ENCODE results near the gene VCL. TPM values are rescaled to one million over a fixed set of nuclear protein-coding genes. Genes with fewer than 3 reads are reported as not detected.

VCL gene
- total and polyA plus RNA-seq, 2 of the 8 experiments (the other 6 are each of a cell fraction or from before 2014, with no cell fraction given): 119 to 377 TPM

- no peaks in the 10 kb centered on the region for H3K9me3 ChIP-seq (ENCODE audit: insufficient read depth in 2 of 2, low read depth in 1 of 2, low read length in 1 of 2)
- no peaks in the 10 kb centered on the region for H3K23me2 ChIP-seq (ENCODE audit: low read depth, low read length)
- H3K56ac ChIP-seq (replicated peaks; ENCODE audit: insufficient read length, low read depth, low read length): no peak overlapping the region
- H3K4me1 ChIP-seq (replicated peaks in 1 of 4; ENCODE audit: control insufficient read depth in 3 of 4, insufficient read depth in 4 of 4, low read length in 3 of 4): peaks cover 0 to 7% (median 1%) of the 10 kb centered on the region in 4 experiments; a peak in 5 of 7 replicates
- H3K18ac ChIP-seq (ENCODE audit: extremely low read depth, low read length): no peak overlapping the region
- H3K14ac ChIP-seq (ENCODE audit: insufficient read length): no peak overlapping the region
- H3K23ac ChIP-seq (ENCODE audit: insufficient read length): no peak overlapping the region
- no peak overlapping the region for H2BK20ac ChIP-seq (ENCODE audit: low read length)
- no peak overlapping the region for H3K27ac ChIP-seq (ENCODE audit: low read depth, low read length)
- FAIRE-seq: no peak
- no peak overlapping the region for H2BK15ac ChIP-seq (ENCODE audit: low read length)
- H2BK5ac ChIP-seq (ENCODE audit: low read depth, low read length): no peak overlapping the region
- no peak overlapping the region for H4K5ac ChIP-seq (ENCODE audit: insufficient read length, low read depth, low read length)
- H3K9ac ChIP-seq (replicated peaks in 1 of 4; ENCODE audit: extremely low read depth in 1 of 4, low read depth in 3 of 4, low read length in 3 of 4): no peak overlapping the region
- peaks cover 2% of the 10 kb centered on the region; the same call in 1 of the 2 replicates for H3K79me1 ChIP-seq (ENCODE audit: low read depth, low read length)
- no peak overlapping the region for H3K4me3 ChIP-seq (ENCODE audit: extremely low read depth in 1 of 4, insufficient read depth in 2 of 4, low read depth in 3 of 4, low read length in 4 of 4)
- no peak overlapping the region for H2BK12ac ChIP-seq (ENCODE audit: low read depth, low read length)
- no peak overlapping the region for H3K4ac ChIP-seq (replicated peaks; ENCODE audit: insufficient read length, low read depth, low read length)
- TF ChIP-seq HDAC2 (IDR thresholded peaks at IDR 0.05; ENCODE audit: borderline replicate concordance in 1 of 2, low read depth in 2 of 2, low read length in 2 of 2): no peak
- TF ChIP-seq POLR2A (IDR thresholded peaks at IDR 0.05; ENCODE audit: control extremely low read depth in 1 of 2, low read depth in 2 of 2, low read length in 2 of 2): peak in 1 of 2 experiments; percentile 72; a peak in 1 of 3 replicates
- H3K79me2 ChIP-seq (ENCODE audit: control insufficient read depth in 1 of 2, insufficient read depth in 2 of 2, low read length in 2 of 2): peaks cover 0 to 92% of the 10 kb centered on the region in 2 experiments; a peak in 3 of 4 replicates
- H4K91ac ChIP-seq (replicated peaks; ENCODE audit: insufficient read length, low read length): no peak overlapping the region
- H2AFZ ChIP-seq (ENCODE audit: low read length): no peak overlapping the region
- H3K4me2 ChIP-seq (ENCODE audit: insufficient read depth in 1 of 2, low read depth in 2 of 2, low read length in 2 of 2): no peak overlapping the region
- no peaks in the 10 kb centered on the region; a peak in 2 of 8 replicates for H3K36me3 ChIP-seq (ENCODE audit: control insufficient read depth in 2 of 4, insufficient read depth in 4 of 4, low read length in 3 of 4)
- peaks cover 0 to 4% of the 10 kb centered on the region in 2 experiments for H4K20me1 ChIP-seq (replicated peaks in 1 of 2; ENCODE audit: control insufficient read depth in 1 of 2, insufficient read depth in 2 of 2, low read length in 2 of 2)
- no peak overlapping the region for H2AK5ac ChIP-seq (ENCODE audit: low read depth, low read length)
- no peak for DNase-seq (ENCODE audit: low read depth in 1 of 2, low spot score in 2 of 2)
- H4K8ac ChIP-seq (ENCODE audit: extremely low read depth, insufficient read depth, low read length): no peak overlapping the region
- POLR2A ChIA-PET (ENCODE audit: partially characterized antibody): interaction anchor here (1.0 to 10.2 kb wide), 8 partner anchors 9 to 83 kb away, joined by 3 to 117 read pairs (median 5); partner anchors contain the start of gene VCL
- H3K27me3 ChIP-seq (replicated peaks in 1 of 4; ENCODE audit: control insufficient read depth in 3 of 4, extremely low read depth in 1 of 4, insufficient read depth in 3 of 4, low read length in 3 of 4): no peaks in the 10 kb centered on the region
- CTCF ChIA-PET (ENCODE audit: partially characterized antibody): no interaction called here
- no peak overlapping the region for H2BK120ac ChIP-seq (replicated peaks; ENCODE audit: low read depth, low read length)
Measured at GRCh38 chr10:74024600-74024999, 26.7 kb downstream of the VCL start.

All from H1 (cell line).